Measurements from ENCODE around the gene NSMCE1.

Gene NSMCE1

GRCh38 chr16:27182906-27183405 is 85.6 kb downstream of the NSMCE1 start:
- Histone ChIP-seq H3K36me3 (ENCODE audit: insufficient read depth) (no peaks in the 10 kb centered on the region), H3K9ac (no peak overlapping the region), H2AFZ (ENCODE audit: low read depth) (no peak overlapping the region), H3K4me1 (ENCODE audit: low read depth, poor library complexity, severe bottlenecking) (peaks cover 11% of the 10 kb centered on the region), H4K20me1 (ENCODE audit: insufficient read depth) (no peaks in the 10 kb centered on the region), H3K79me2 (ENCODE audit: insufficient read depth, low read depth) (no peaks in the 10 kb centered on the region), H3K27me3 (ENCODE audit: insufficient read depth, low read depth) (no peaks in the 10 kb centered on the region), H3K27ac (no peak overlapping the region), H3K4me2 (no peak overlapping the region), H3K4me3 (IDR thresholded peaks at IDR 0.05; ENCODE audit: insufficient read depth, low read depth, low read length) (no peak overlapping the region)
- no peak for TF ChIP-seq CTCF (conservative IDR thresholded peaks at IDR 0.05; ENCODE audit: low read depth, low read length)

- no peak overlapping the region for H3K9ac ChIP-seq
- H3K36me3 ChIP-seq (ENCODE audit: insufficient read depth) = no peaks in the 10 kb centered on the region
- TF ChIP-seq CTCF (conservative IDR thresholded peaks at IDR 0.05; ENCODE audit: low read depth, low read length) = peak; percentile 30; the same call in 1 of the 2 replicates
- peaks cover 11% of the 10 kb centered on the region for H3K4me1 ChIP-seq (ENCODE audit: low read depth, poor library complexity, severe bottlenecking)
- H3K27me3 ChIP-seq (ENCODE audit: insufficient read depth, low read depth) = no peaks in the 10 kb centered on the region
- no peak overlapping the region for H3K27ac ChIP-seq
- H3K4me3 ChIP-seq (IDR thresholded peaks at IDR 0.05; ENCODE audit: insufficient read depth, low read depth, low read length) = no peak overlapping the region
- no peaks in the 10 kb centered on the region for H3K79me2 ChIP-seq (ENCODE audit: insufficient read depth, low read depth)
- H4K20me1 ChIP-seq (ENCODE audit: insufficient read depth) = no peaks in the 10 kb centered on the region
- no peak overlapping the region for H3K4me2 ChIP-seq
- H2AFZ ChIP-seq (ENCODE audit: low read depth) = no peak overlapping the region
Measured at GRCh38 chr16:27181019-27181790, 87.4 kb downstream of the NSMCE1 start.

- Histone ChIP-seq H3K27ac (no peak overlapping the region), H3K4me3 (IDR thresholded peaks at IDR 0.05; ENCODE audit: insufficient read depth, low read depth, low read length) (no peak overlapping the region), H3K79me2 (ENCODE audit: insufficient read depth, low read depth) (no peaks in the 10 kb centered on the region), H2AFZ (ENCODE audit: low read depth) (peak overlapping the region; percentile 35), H3K27me3 (ENCODE audit: insufficient read depth, low read depth) (no peaks in the 10 kb centered on the region), H3K4me2 (peak overlapping the region; percentile 7; the same call in 1 of the 2 replicates), H3K36me3 (ENCODE audit: insufficient read depth) (no peaks in the 10 kb centered on the region), H3K4me1 (ENCODE audit: low read depth, poor library complexity, severe bottlenecking) (peaks cover 11% of the 10 kb centered on the region), H3K9ac (no peak overlapping the region), H4K20me1 (ENCODE audit: insufficient read depth) (no peaks in the 10 kb centered on the region)
- peak; percentile 95 for TF ChIP-seq CTCF (conservative IDR thresholded peaks at IDR 0.05; ENCODE audit: low read depth, low read length)
Measured at GRCh38 chr16:27179500-27180072, 89.0 kb downstream of the NSMCE1 start.

- Histone ChIP-seq H3K4me1 (ENCODE audit: low read depth, poor library complexity, severe bottlenecking) (peaks cover 11% of the 10 kb centered on the region), H3K9ac (no peak overlapping the region), H3K4me2 (no peak overlapping the region), H3K36me3 (ENCODE audit: insufficient read depth) (no peaks in the 10 kb centered on the region), H3K27ac (no peak overlapping the region), H2AFZ (ENCODE audit: low read depth) (no peak overlapping the region), H3K4me3 (IDR thresholded peaks at IDR 0.05; ENCODE audit: insufficient read depth, low read depth, low read length) (no peak overlapping the region), H3K27me3 (ENCODE audit: insufficient read depth, low read depth) (no peaks in the 10 kb centered on the region), H3K79me2 (ENCODE audit: insufficient read depth, low read depth) (no peaks in the 10 kb centered on the region), H4K20me1 (ENCODE audit: insufficient read depth) (no peaks in the 10 kb centered on the region)
- TF ChIP-seq CTCF (conservative IDR thresholded peaks at IDR 0.05; ENCODE audit: low read depth, low read length) = no peak
Measured at GRCh38 chr16:27177031-27177774, 91.4 kb downstream of the NSMCE1 start.

All from KMS-11 (cell line).